IPS-NIHi11 (cell line): ENCODE data around the gene CPA1.

Experiments
- DNase-seq: peaks from one replicate; pipeline ENCODE4 v3.0.0; 2012; ENCODE audit warnings: mixed read lengths, low spot score

CPA1 gene

GRCh38 chr7:130379921-130380860, at the start of gene CPA1:
TSS of gene CPA1 (plus strand) at chr7:130380494. CDS start at chr7:130380521, 27 bp downstream.
- DNase-seq: no peak

GRCh38 chr7:130332259-130333053, 47.8 kb upstream of the CPA1 start:
- DNase-seq: no peak

- DNase-seq: no peak
These were observed 46.5 kb upstream of the CPA1 start for GRCh38 chr7:130333832-130334231.

GRCh38 chr7:130334274-130334673, 46.0 kb upstream of the CPA1 start:
- DNase-seq: no peak

- DNase-seq: no peak
These were observed 42.8 kb upstream of the CPA1 start for GRCh38 chr7:130337410-130337971.

GRCh38 chr7:130338233-130338632, 42.1 kb upstream of the CPA1 start:
- no peak for DNase-seq

- DNase-seq: no peak
These were observed 38.4 kb upstream of the CPA1 start for GRCh38 chr7:130341882-130342281.

GRCh38 chr7:130342701-130343380, 37.5 kb upstream of the CPA1 start:
- no peak for DNase-seq

GRCh38 chr7:130344271-130344866, 35.9 kb upstream of the CPA1 start, which contains the start of gene CPA5:
TSS of gene CPA5 (plus strand) at chr7:130344816. CDS start at chr7:130346486, 1,670 bp downstream.
- no peak for DNase-seq

GRCh38 chr7:130345136-130345535, 35.2 kb upstream of the CPA1 start:
- DNase-seq: no peak

GRCh38 chr7:130345725-130346124, 34.6 kb upstream of the CPA1 start:
- DNase-seq: no peak

- no peak for DNase-seq
These were observed 34.0 kb upstream of the CPA1 start for GRCh38 chr7:130346177-130346905.

- DNase-seq: no peak
These were observed 33.4 kb upstream of the CPA1 start for GRCh38 chr7:130346941-130347340.

GRCh38 chr7:130349911-130350782, 30.1 kb upstream of the CPA1 start:
- no peak for DNase-seq

- no peak for DNase-seq
These were observed 29.1 kb upstream of the CPA1 start for GRCh38 chr7:130350945-130351790.

- no peak for DNase-seq
These were observed 28.6 kb upstream of the CPA1 start for GRCh38 chr7:130351791-130352090.

GRCh38 chr7:130352194-130353074, 27.9 kb upstream of the CPA1 start:
- no peak for DNase-seq

GRCh38 chr7:130353196-130353595, 27.1 kb upstream of the CPA1 start:
- no peak for DNase-seq
